Uterus (tissue), 2 donors: ENCODE data around the gene THAP11.

Experiments
- POLR2A ChIP-seq, 2 donors: fragments of 450-650 bp; IDR thresholded peaks; one replicate each; pipeline ENCODE4 v1.6.1; 2016; ENCODE audit warnings: antibody characterized with exemption in 2 of 2, mild to moderate bottlenecking in 1 of 2, moderate library complexity in 1 of 2
- TF ChIP-seq, protein P1 (sequence below), 4 experiments: fragments of 200-600 bp in 2 of 4; fragments of 450-650 bp in 2 of 4; sonication (generic) in 2 of 4; IDR thresholded peaks; one replicate each; pipeline ENCODE4 v1.5.1; 2016 to 2019; ENCODE audit warnings: antibody characterized with exemption in 4 of 4, mild to moderate bottlenecking in 2 of 4, moderate library complexity in 1 of 4

DNA sequence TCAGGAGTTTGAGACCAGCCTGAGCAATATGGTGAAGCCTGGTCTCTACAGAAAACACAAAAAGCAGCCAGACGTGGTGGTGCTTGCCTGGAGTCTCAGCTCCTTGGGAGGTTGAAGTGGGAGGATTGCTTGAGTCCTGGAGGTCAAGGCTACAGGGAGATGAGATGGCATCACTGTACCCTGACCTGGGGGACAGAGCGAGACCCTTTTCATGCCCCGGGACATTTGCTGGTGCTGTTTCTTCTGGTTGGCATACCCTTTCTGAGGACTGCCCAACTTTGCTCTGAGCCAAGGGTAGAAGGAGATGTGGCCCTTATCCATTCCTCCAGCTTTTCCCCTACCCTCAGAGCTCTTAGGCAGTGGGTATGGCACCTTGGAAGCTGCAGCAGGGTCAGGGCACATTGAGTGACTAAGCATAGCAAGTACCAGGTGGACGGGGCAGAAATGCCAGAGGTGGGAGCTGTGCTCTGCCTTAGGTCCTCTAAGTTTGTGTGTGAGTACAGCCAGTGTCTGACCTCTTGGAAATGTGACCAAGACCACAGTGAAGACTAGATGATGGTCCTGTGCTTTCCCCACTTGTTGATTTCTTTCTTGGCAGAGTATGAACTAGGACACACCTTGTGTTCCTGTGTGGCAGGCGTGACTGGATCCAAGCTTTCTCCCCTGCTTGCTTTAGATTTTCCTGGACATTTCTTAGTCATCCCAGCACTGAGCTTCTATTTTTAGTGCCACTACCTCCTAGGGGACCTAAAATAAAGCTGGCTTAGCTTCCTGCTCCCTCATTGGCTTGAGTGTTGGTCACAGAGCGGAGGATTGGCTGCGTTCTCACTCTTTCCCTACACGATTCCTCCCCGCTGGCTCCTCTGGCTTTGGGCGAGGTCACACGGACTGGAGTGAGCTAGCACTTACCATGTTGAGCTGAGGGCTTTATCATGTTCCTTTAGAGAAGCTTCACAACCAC lies 20.8 kb downstream of the THAP11 start:
- TF ChIP-seq, protein P1, sequence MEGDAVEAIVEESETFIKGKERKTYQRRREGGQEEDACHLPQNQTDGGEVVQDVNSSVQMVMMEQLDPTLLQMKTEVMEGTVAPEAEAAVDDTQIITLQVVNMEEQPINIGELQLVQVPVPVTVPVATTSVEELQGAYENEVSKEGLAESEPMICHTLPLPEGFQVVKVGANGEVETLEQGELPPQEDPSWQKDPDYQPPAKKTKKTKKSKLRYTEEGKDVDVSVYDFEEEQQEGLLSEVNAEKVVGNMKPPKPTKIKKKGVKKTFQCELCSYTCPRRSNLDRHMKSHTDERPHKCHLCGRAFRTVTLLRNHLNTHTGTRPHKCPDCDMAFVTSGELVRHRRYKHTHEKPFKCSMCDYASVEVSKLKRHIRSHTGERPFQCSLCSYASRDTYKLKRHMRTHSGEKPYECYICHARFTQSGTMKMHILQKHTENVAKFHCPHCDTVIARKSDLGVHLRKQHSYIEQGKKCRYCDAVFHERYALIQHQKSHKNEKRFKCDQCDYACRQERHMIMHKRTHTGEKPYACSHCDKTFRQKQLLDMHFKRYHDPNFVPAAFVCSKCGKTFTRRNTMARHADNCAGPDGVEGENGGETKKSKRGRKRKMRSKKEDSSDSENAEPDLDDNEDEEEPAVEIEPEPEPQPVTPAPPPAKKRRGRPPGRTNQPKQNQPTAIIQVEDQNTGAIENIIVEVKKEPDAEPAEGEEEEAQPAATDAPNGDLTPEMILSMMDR (IDR thresholded peaks at IDR 0.05), result no peak
- no peak for TF ChIP-seq POLR2A (IDR thresholded peaks at IDR 0.05)
